Activated T-helper 17 cell treated with anti-CD3 and anti-CD28 coated beads, Interleukin-2, amount 50 U/mL, for 72 hours (primary cell): ENCODE measurements around the gene WNK2. TPM values are rescaled to one million over a fixed set of nuclear protein-coding genes. Genes with fewer than 3 reads are reported as not detected.
A peak's percentile ranks its signal among the peaks of the same experiment; 100 is the strongest.

Experiments used
- ATAC-seq: fragments of 150-1000 bp; cut with Tn5 transposase; replicated peaks from 2 replicates; pipeline ENCODE4 v1.10.0; 2021; ENCODE audit warnings: mild to moderate bottlenecking, moderate library complexity
- H3K27ac Mint-ChIP-seq: one replicate; pipeline ENCODE4 v1.8.0; 2022; ENCODE audit warnings: mixed read lengths
- H3K27me3 Mint-ChIP-seq: one replicate; pipeline ENCODE4 v1.8.0; 2022; ENCODE audit warnings: mixed read lengths
- H3K36me3 Mint-ChIP-seq: one replicate; pipeline ENCODE4 v1.8.0; 2022; ENCODE audit warnings: low read depth, mild to moderate bottlenecking, mixed read lengths
- H3K4me1 Mint-ChIP-seq: one replicate; pipeline ENCODE4 v1.8.0; 2022; ENCODE audit warnings: mixed read lengths
- H3K4me3 Mint-ChIP-seq: one replicate; pipeline ENCODE4 v1.8.0; 2022; ENCODE audit warnings: mild to moderate bottlenecking, mixed read lengths
- H3K9me3 Mint-ChIP-seq: one replicate; pipeline ENCODE4 v1.8.0; 2022; ENCODE audit warnings: mixed read lengths
- total RNA-seq, 2 donors: library from RNA; stranded (reverse); gene quantifications; one replicate each; pipeline ENCODE4 v1.2.3, GENCODE V29; 2022

Gene WNK2
- total RNA-seq, 2 donors from 2014 or later, result 0.39 to 0.93 TPM

DNA sequence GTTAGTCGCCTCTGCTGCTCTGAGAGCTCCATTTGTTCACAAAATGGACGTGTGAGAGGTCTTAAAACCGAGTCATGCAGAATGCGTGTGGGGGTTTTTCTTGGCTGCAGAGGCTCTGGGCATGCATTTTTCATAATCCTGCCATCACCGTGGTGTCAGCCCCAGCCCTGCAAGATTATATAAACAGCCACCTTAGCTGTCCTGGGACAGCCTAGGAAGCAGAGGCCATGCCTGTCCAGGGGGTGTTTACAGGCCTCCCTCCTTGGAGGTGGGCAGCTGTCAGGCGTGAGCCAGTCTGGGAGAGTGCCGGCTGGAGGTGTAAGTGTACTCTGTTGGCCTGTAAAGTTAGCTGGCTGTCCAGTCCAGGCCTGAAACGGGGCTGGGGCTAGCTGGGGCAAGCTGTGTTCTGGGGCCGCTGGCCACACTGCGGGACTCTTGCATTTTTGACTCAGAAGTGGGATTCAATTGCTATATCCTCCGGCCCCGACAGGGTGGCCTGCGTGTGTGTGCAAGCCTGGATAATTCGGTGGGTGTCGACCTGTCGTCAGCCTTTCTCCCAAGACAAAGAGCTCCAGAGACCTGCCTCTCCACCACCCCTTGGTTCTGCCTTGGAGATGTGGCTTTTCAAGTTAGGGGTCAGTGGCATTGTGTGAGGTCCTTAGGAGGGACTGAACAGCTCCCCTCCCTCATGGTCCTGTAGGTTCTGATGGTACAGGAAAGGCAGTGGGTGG is 2.4 kb downstream of the WNK2 start:
- ATAC-seq, result no peak
- Mint-ChIP-seq H3K4me3 (peak overlapping the region; percentile 37), H3K4me1 (no peaks in the 10 kb centered on the region), H3K27me3 (peaks cover 7% of the 10 kb centered on the region), H3K36me3 (no peaks in the 10 kb centered on the region), H3K9me3 (no peaks in the 10 kb centered on the region), H3K27ac (no peak overlapping the region)

- Mint-ChIP-seq H3K27me3 (peaks cover 7% of the 10 kb centered on the region), H3K36me3 (no peaks in the 10 kb centered on the region), H3K27ac (no peak overlapping the region), H3K9me3 (no peaks in the 10 kb centered on the region), H3K4me1 (no peaks in the 10 kb centered on the region), H3K4me3 (no peak overlapping the region)
- no peak for ATAC-seq
Observed at GRCh38 chr9:93187047-93187446, 3.1 kb downstream of the WNK2 start.

DNA sequence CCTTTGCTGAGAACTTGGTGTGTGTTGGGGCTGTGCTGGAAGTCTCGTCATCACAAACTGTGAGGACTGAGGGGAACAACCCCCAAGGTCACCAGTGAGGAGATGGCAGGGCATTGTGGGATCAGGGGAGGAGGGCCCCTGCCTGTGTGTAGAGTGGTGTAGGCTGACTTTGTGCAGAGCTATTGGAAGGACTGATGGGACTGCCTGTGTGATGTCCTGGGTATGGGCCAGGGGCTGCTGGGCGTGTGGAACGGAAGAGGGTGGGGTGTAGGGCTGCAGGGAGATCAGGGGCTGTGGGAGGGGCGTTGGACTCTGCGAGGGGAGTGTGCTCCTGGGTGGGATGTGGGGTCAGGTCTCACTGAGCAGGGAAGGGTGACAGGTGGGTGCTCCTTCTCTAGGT is 3.6 kb downstream of the WNK2 start:
- Mint-ChIP-seq H3K4me3 (no peak overlapping the region), H3K27ac (no peak overlapping the region), H3K36me3 (no peaks in the 10 kb centered on the region), H3K4me1 (no peaks in the 10 kb centered on the region), H3K9me3 (no peaks in the 10 kb centered on the region), H3K27me3 (peaks cover 7% of the 10 kb centered on the region)
- no peak for ATAC-seq

- no peak overlapping the region for H3K4me3 Mint-ChIP-seq
- ATAC-seq, result no peak
- H3K36me3 Mint-ChIP-seq, result no peaks in the 10 kb centered on the region
- no peaks in the 10 kb centered on the region for H3K27me3 Mint-ChIP-seq
- no peaks in the 10 kb centered on the region for H3K9me3 Mint-ChIP-seq
- no peaks in the 10 kb centered on the region for H3K4me1 Mint-ChIP-seq
- H3K27ac Mint-ChIP-seq, result no peak overlapping the region
Observed at GRCh38 chr9:93188426-93189368, 4.8 kb downstream of the WNK2 start.

DNA sequence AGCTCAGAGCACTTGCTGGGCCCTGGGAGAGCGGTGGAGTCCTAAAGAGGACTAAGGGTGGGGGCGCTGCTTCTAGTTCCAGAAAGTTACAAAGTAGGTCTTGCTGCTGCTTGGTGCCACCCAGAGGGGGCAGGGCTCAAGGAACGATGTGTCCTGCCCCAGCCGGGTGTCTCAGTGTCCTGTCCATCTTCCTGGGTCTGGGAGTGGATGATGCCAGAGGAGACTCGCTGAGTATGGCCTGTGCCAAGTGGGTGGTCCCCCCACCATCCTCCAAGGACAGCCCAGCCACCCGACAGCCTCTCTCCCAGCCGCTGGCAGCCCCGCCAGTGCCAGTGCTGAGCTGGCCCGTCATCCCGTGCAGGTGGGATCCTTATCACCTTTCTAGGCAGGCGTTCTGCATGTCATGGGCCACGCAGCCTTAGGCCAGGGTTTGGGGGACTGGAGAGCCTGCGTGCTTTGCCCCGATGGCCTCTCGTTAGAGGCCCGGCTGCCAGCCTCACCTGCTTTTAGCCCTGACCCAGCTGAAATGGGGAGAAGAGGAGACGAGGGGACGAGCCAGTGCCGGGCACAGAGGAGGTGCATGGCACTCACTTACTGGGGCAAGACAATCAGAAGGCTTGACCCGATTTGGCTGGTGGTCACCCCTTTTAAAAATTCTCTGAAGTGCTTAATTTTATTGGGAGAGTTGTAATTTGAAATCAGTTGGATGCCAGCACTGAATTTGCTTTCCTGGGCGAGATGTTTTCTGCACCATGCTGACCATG is 5.6 kb downstream of the WNK2 start:
- no peaks in the 10 kb centered on the region for H3K36me3 Mint-ChIP-seq
- H3K4me1 Mint-ChIP-seq, result no peaks in the 10 kb centered on the region
- no peaks in the 10 kb centered on the region for H3K27me3 Mint-ChIP-seq
- no peak overlapping the region for H3K27ac Mint-ChIP-seq
- H3K9me3 Mint-ChIP-seq, result no peaks in the 10 kb centered on the region
- H3K4me3 Mint-ChIP-seq, result no peak overlapping the region
- ATAC-seq, result no peak

DNA sequence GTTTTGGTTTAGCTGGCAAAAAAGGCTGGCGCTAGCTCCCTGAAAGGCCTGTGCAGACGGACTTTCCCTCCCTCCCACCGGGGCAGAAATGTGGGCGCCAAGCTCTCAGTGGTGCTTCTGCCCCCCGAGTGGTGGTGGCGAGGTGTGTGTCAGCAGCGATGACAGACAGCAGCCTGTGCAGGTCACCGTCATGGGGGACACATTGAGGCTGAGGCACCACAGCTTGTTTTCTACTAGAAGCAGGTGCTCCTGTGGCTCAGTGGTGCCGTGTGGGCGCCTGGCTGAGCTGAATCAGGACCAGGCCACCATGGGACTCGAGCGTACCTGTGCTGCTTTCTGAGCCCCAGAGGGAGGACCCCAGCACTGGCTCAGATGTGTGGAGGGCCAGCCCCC is 6.2 kb downstream of the WNK2 start:
- Mint-ChIP-seq H3K27ac (no peak overlapping the region), H3K36me3 (no peaks in the 10 kb centered on the region), H3K4me3 (no peak overlapping the region), H3K9me3 (no peaks in the 10 kb centered on the region), H3K4me1 (no peaks in the 10 kb centered on the region), H3K27me3 (no peaks in the 10 kb centered on the region)
- ATAC-seq, result no peak

GRCh38 chr9:93190656-93191353 is 6.9 kb downstream of the WNK2 start:
- H3K27me3 Mint-ChIP-seq, result no peaks in the 10 kb centered on the region
- H3K4me3 Mint-ChIP-seq, result no peak overlapping the region
- no peak overlapping the region for H3K27ac Mint-ChIP-seq
- H3K36me3 Mint-ChIP-seq, result no peaks in the 10 kb centered on the region
- no peak for ATAC-seq
- no peaks in the 10 kb centered on the region for H3K9me3 Mint-ChIP-seq
- no peaks in the 10 kb centered on the region for H3K4me1 Mint-ChIP-seq

- no peaks in the 10 kb centered on the region for H3K36me3 Mint-ChIP-seq
- no peak overlapping the region for H3K27ac Mint-ChIP-seq
- H3K9me3 Mint-ChIP-seq, result no peaks in the 10 kb centered on the region
- no peak overlapping the region for H3K4me3 Mint-ChIP-seq
- ATAC-seq, result no peak
- no peaks in the 10 kb centered on the region for H3K4me1 Mint-ChIP-seq
- H3K27me3 Mint-ChIP-seq, result no peaks in the 10 kb centered on the region
Observed at GRCh38 chr9:93191354-93191660, 7.4 kb downstream of the WNK2 start.

DNA sequence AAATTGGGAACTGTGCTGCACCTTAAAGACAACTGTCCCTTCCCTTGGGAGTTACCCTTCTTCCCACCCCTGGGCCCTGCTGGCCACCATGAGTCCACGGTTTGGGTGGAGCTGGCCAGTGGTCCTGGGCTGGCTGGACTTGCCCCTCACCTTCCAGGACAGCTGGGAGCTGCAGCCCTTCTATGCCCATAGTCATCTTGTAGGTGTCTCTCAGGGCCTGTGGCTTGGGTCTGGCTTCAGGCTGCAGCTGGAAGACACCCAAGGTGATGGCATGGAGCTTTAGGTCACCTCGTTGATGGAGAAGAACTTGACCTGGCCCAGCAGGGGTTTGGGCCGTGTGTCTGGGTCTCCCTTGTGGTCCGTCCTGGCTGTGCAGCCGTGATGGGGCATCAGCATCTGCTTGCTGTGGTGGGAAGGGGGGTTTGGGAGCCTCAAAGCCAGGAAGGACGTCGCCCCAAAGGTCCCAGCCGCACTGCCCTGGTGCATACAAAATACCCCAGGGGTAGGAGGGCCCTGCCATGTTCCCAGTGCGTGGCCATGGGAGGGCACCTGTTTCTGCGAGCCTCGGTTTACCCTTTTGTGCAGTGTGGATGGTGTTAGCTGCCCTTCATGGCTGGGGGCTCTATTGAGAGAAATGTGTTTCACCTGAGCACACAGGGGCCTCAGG is 8.9 kb downstream of the WNK2 start:
- no peak for ATAC-seq
- Mint-ChIP-seq H3K27ac (no peak overlapping the region), H3K27me3 (no peaks in the 10 kb centered on the region), H3K9me3 (no peaks in the 10 kb centered on the region), H3K36me3 (no peaks in the 10 kb centered on the region), H3K4me1 (no peaks in the 10 kb centered on the region), H3K4me3 (no peak overlapping the region)

DNA sequence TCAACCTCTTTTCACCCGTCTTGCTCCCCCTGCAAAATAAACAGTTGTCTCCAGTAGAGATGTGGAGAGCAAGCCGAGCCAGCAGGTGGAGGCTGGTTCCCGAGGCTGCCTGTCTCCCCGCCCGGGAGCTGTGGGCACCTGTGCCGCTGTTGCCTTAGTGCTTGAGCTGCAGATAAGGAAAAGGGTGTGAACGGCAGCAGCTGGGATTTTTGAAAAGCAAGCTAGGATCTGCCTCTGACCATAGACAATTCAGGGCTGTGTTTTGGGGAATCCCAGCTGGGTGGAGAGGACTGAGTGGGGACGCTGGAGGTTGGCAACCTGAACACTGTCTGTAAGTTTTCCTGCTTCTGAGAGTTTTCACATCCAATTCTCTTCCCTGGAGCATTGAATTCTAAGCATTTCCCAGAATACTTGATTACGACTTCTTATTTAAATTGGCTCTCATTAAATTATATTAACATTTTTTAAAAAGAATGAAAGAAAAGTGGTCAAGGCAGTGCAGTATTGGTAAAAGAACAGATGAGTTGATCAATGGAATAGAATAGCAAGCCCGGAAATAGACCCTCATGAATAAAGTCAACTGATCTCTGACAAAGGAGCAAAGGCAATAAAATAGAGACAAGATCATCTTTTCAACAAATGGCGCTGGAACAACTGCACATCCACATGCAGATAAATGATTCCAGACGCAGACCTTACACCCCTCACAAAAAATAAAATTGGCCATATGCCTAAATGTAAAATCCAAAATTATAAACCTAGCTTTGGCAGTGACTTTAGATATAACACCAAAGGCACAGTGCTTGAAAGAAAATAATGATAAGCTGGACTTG is 9.7 kb downstream of the WNK2 start:
- H3K9me3 Mint-ChIP-seq, result no peaks in the 10 kb centered on the region
- no peaks in the 10 kb centered on the region for H3K27me3 Mint-ChIP-seq
- no peaks in the 10 kb centered on the region for H3K36me3 Mint-ChIP-seq
- H3K27ac Mint-ChIP-seq, result no peak overlapping the region
- no peak for ATAC-seq
- H3K4me3 Mint-ChIP-seq, result no peak overlapping the region
- H3K4me1 Mint-ChIP-seq, result no peaks in the 10 kb centered on the region

DNA sequence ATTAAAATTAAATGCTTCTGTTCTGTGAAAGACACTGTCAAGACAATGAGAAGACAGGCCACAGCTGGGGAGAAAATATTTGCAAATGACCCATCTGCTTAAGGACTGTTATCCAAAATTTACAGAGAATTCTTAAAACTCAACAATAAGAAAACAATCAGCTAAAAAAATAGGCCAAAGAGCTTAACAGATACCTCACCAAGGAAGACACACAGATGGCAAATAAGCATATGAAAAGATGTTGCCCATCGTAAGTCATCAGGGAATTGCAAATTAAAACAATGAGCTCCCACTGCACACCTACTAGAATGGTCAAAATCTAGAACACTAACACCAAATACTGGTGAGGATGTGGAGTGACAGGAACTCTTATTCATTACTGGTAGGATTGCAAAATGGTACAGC is 10.3 kb downstream of the WNK2 start:
- H3K4me1 Mint-ChIP-seq, result no peaks in the 10 kb centered on the region
- H3K4me3 Mint-ChIP-seq, result no peak overlapping the region
- no peaks in the 10 kb centered on the region for H3K36me3 Mint-ChIP-seq
- H3K9me3 Mint-ChIP-seq, result no peaks in the 10 kb centered on the region
- no peak overlapping the region for H3K27ac Mint-ChIP-seq
- no peaks in the 10 kb centered on the region for H3K27me3 Mint-ChIP-seq
- ATAC-seq, result no peak

DNA sequence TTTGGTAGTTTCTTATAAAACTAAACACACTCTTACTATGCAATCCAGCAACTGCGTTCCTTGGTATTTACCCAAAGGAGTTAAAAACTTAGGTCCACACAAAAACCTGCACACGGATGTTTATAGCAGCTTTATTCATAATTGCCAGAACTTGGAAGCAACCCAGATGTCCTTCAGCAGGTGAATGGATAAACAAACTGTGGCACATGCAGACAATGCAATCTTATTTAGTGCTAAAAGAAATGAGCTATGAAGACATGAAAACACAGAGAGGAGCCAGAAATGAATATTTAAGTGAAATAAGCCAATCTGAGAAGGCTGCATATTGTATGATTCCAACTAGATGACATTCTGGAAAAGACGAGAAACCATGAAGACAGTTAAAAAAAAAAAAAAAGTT is 10.7 kb downstream of the WNK2 start:
- ATAC-seq, result no peak
- Mint-ChIP-seq H3K36me3 (no peaks in the 10 kb centered on the region), H3K9me3 (no peaks in the 10 kb centered on the region), H3K4me1 (no peaks in the 10 kb centered on the region), H3K27me3 (no peaks in the 10 kb centered on the region), H3K27ac (no peak overlapping the region), H3K4me3 (no peak overlapping the region)
